Astrocyte (in vitro differentiated cells and primary cell): ENCODE measurements around the gene PLCL1.

Source experiments
- CTCF ChIP-seq: IDR thresholded peaks from 2 replicates; pipeline ENCODE4 v1.5.1; 2011; ENCODE audit warnings: low read depth, mild to moderate bottlenecking, inconsistent platforms, low read length, moderate library complexity; ENCODE audit not compliant: insufficient read depth
- EZH2 ChIP-seq: IDR thresholded peaks from 2 replicates; pipeline ENCODE4 v1.6.1; 2012; ENCODE audit warnings: mild to moderate bottlenecking, low read length, inconsistent platforms; ENCODE audit not compliant: insufficient read depth

DNA sequence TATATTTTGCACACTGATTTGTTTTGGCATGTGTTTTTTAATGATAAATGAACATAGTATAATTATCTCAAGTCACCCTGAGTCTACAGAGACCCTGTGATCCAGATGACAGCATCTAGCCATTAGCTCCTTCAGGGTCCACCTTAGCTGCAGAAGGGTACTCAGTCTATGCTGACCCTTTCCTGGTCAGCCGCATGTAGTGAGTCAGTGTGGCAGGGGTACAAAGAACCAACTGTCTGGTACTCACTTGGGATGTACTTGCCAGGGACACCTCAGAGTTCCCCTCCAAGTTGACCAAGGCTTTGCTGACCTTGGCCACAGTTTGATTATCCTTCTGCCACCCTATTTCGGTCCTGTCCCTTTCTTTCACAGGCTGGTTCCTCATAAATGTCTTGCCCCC, 369.5 kb downstream of the PLCL1 start:
- TF ChIP-seq CTCF (no peak), EZH2 (no peak)
